K562 (cell line): ENCODE results near the gene SHFL. TPM values are rescaled to one million over a fixed set of nuclear protein-coding genes. Genes with fewer than 3 reads are reported as not detected.
A peak's percentile ranks its signal among the peaks of the same experiment; 100 is the strongest.

Source experiments
- ATAC-seq: fragments of 200-7000 bp; cut with Tn5 transposase; 3 replicates; pipeline ENCODE4 v1.9.1; 2020; ENCODE audit warnings: moderate library complexity
- BruUV-seq: library from RNA; stranded (reverse); fragments of 400-500 nt; replicated peaks from 2 replicates; lab custom pipeline; 2021; lab: Mats Ljungman, UMichigan
- CTCF ChIA-PET: fragments of 300-600 bp; formaldehyde crosslinking; extraction: SDS; loops from one replicate; lab custom pipeline; 2021; ENCODE audit warnings: low intra/inter-chr PET ratio; lab: Yijun Ruan, JAX
- POLR2A ChIA-PET: fragments of 300-600, 350-650 bp; sonication (Branson Sonifier 250); formaldehyde crosslinking; extraction: SDS; loops from one replicate; lab custom pipeline; 2021; ENCODE audit warnings: antibody characterized with exemption, inconsistent platforms; lab: Yijun Ruan, JAX
- DNase-seq, 4 experiments: peaks; one replicate each; pipeline versions ENCODE4 v3.0.0 to v3.0.0-alpha.2; 2011 to 2018; ENCODE audit warnings: low spot score in 3 of 4, mixed read lengths in 3 of 4; ENCODE audit errors: extremely low read depth in 1 of 4
- FAIRE-seq: peaks from 2 replicates; lab custom pipeline; 2011; peaks lifted over from hg19 to GRCh38; lab: Jason Lieb, UNC
- H2AFZ ChIP-seq: 2 replicates; pipeline ENCODE4 v1.6.0; 2011; ENCODE audit warnings: low read depth, low read length, control low read depth, inconsistent platforms
- H3K27ac ChIP-seq: fragments of 200-600 bp; 3 replicates; pipeline ENCODE4 v1.8.0; 2011; ENCODE audit warnings: low read depth, mild to moderate bottlenecking, control low read depth, inconsistent platforms, low read length, moderate library complexity, mixed read lengths; ENCODE audit errors: extremely low read depth
- H3K27me3 ChIP-seq, 2 experiments: fragments of 300-600 bp in 1 of 2; 2 replicates in 1 of 2; 3 replicates in 1 of 2; pipeline versions ENCODE4 v1.6.0 to v1.8.0; 2011; ENCODE audit warnings: inconsistent platforms in 2 of 2, low read length in 2 of 2, mild to moderate bottlenecking in 1 of 2, mixed read lengths in 1 of 2, moderate library complexity in 1 of 2; ENCODE audit not compliant: control insufficient read depth in 2 of 2, insufficient read depth in 2 of 2
- H3K36me3 ChIP-seq: fragments of 300-600 bp; 3 replicates; pipeline ENCODE4 v1.8.0; 2011; ENCODE audit warnings: mild to moderate bottlenecking, low read length, inconsistent platforms; ENCODE audit not compliant: control insufficient read depth, insufficient read depth
- H3K4me1 ChIP-seq, 2 experiments: fragments of 200-600 bp in 1 of 2; replicated peaks in 1 of 2; 2 replicates in 1 of 2; 3 replicates in 1 of 2; pipeline versions ENCODE4 v1.5.1 to v1.8.0; 2011; ENCODE audit warnings: inconsistent platforms in 2 of 2, low read length in 2 of 2, mild to moderate bottlenecking in 1 of 2, mixed read lengths in 1 of 2, moderate library complexity in 1 of 2; ENCODE audit not compliant: control insufficient read depth in 2 of 2, insufficient read depth in 2 of 2
- H3K4me2 ChIP-seq: 2 replicates; pipeline ENCODE4 v1.6.1; 2011; ENCODE audit warnings: low read length, control low read depth, inconsistent platforms, mixed read lengths; ENCODE audit not compliant: insufficient read depth
- H3K4me3 ChIP-seq: fragments of 200-600 bp; sonication (generic), shearing (Covaris generic); 2 replicates; pipeline ENCODE4 v1.5.1; 2016; ENCODE audit warnings: control low read depth, inconsistent platforms
- H3K79me2 ChIP-seq: fragments of 200-600 bp; 3 replicates; pipeline ENCODE4 v1.8.0; 2011; ENCODE audit warnings: low read length, inconsistent platforms; ENCODE audit not compliant: control insufficient read depth, insufficient read depth
- H3K9ac ChIP-seq, 2 experiments: 2 replicates each; pipeline versions ENCODE4 v1.6.0 to v1.6.1; 2011; ENCODE audit warnings: low read depth in 2 of 2, low read length in 2 of 2, control low read depth in 1 of 2, inconsistent platforms in 1 of 2, mild to moderate bottlenecking in 1 of 2, mixed read lengths in 1 of 2; ENCODE audit not compliant: insufficient read depth in 1 of 2
- H3K9me1 ChIP-seq: one replicate; pipeline ENCODE4 v1.6.0; 2011; ENCODE audit warnings: inconsistent platforms, mild to moderate bottlenecking, low read length, moderate library complexity; ENCODE audit not compliant: control insufficient read depth, insufficient read depth
- H3K9me3 ChIP-seq: replicated peaks from 2 replicates; pipeline ENCODE4 v1.5.1; 2011; ENCODE audit warnings: low read depth, low read length, inconsistent platforms; ENCODE audit not compliant: control insufficient read depth, insufficient read depth
- H4K20me1 ChIP-seq: replicated peaks from 2 replicates; pipeline ENCODE4 v1.6.1; 2011; ENCODE audit warnings: low read length, inconsistent platforms, mixed read lengths; ENCODE audit not compliant: control insufficient read depth, insufficient read depth
- DEAF1 ChIP-seq: fragments of 450-650 bp; formaldehyde crosslinking; IDR thresholded peaks from 2 replicates; pipeline ENCODE4 v1.4.0; 2020; ENCODE audit warnings: mild to moderate bottlenecking, moderate library complexity
- MYNN ChIP-seq, 2 experiments: sonication (generic); formaldehyde crosslinking in 1 of 2; IDR thresholded peaks; 2 replicates each; pipeline versions ENCODE4 v1.5.0 to v1.6.1; 2016 to 2020; ENCODE audit warnings: antibody characterized with exemption in 1 of 2, missing genetic modification reagents in 1 of 2
- TSHZ1 ChIP-seq: fragments of 250-450 bp; sonication (Bioruptor Pico); IDR thresholded peaks from 2 replicates; pipeline ENCODE4 v1.4.0; 2020; ENCODE audit warnings: mild to moderate bottlenecking, moderate library complexity
- WGBS: fragments of 100-300 bp; shearing (Covaris generic); methylation state at CpG from one replicate; pipeline ENCODE4 v1.1.6; 2016; ENCODE audit warnings: low coverage, mixed read lengths; ENCODE audit not compliant: insufficient coverage; ENCODE audit errors: missing lambda C conversion rate; 5-methylcytosine and 5-hydroxymethylcytosine counted together
- in situ Hi-C: fragments of 300-500 bp; cut with MboI; formaldehyde crosslinking; loops from 4 replicates; pipeline ENCODE4 v1.15.0; 2018; ENCODE audit warnings: inconsistent platforms, mixed read lengths
- intact Hi-C: fragments of 100-400 bp; cut with micrococcal nuclease; formaldehyde crosslinking; loops from 2 replicates; pipeline ENCODE4 v1.14.2; 2022
- polyA plus RNA-seq, 8 experiments: library from polyadenylated mRNA; depleted of rRNA in 4 of 8; stranded (reverse) in 5 of 8; unstranded in 3 of 8; fragments of >200 nt; fragmentation: Nextera tagmentation in 2 of 8; fragmentation: Illumina TruSeq in 1 of 8; extraction: Ambion mirVana in 2 of 8; extraction: Trizol in 1 of 8; gene quantifications; 2 replicates each; pipeline versions ENCODE4 v1.2.1 to v1.2.3, GENCODE V29; 2011 to 2014; ENCODE audit warnings: inconsistent platforms in 1 of 8, missing spikeins in 1 of 8
- total RNA-seq, 7 experiments: library from RNA; depleted of rRNA in 6 of 7; stranded (reverse); fragments of >200 nt in 6 of 7; fragmentation: Illumina TruSeq in 2 of 7; extraction: Trizol in 2 of 7; gene quantifications; 2 replicates each; pipeline versions ENCODE4 v1.2.1 to v1.2.3, GENCODE V29; 2011 to 2021; ENCODE audit warnings: low replicate concordance in 1 of 7
- TF ChIP-seq, protein P1 (sequence below): fragments of 450-650 bp; formaldehyde crosslinking; IDR thresholded peaks from 2 replicates; pipeline ENCODE4 v1.4.0; 2022; ENCODE audit warnings: mild to moderate bottlenecking, moderate library complexity
- TF ChIP-seq, protein P2 (sequence below), 2 experiments: fragments of 450-650 bp; formaldehyde crosslinking in 1 of 2; IDR thresholded peaks; 2 replicates each; pipeline versions ENCODE4 v1.4.0 to v1.6.1; 2014 to 2020; ENCODE audit warnings: mild to moderate bottlenecking in 2 of 2, borderline replicate concordance in 1 of 2, low read depth in 1 of 2

The SHFL gene
- total and polyA plus RNA-seq, 9 of the 15 experiments (the other 6 are each of a cell fraction or from before 2014, with no cell fraction given): 1.5 to 25.7 (median 13.0) TPM

DNA sequence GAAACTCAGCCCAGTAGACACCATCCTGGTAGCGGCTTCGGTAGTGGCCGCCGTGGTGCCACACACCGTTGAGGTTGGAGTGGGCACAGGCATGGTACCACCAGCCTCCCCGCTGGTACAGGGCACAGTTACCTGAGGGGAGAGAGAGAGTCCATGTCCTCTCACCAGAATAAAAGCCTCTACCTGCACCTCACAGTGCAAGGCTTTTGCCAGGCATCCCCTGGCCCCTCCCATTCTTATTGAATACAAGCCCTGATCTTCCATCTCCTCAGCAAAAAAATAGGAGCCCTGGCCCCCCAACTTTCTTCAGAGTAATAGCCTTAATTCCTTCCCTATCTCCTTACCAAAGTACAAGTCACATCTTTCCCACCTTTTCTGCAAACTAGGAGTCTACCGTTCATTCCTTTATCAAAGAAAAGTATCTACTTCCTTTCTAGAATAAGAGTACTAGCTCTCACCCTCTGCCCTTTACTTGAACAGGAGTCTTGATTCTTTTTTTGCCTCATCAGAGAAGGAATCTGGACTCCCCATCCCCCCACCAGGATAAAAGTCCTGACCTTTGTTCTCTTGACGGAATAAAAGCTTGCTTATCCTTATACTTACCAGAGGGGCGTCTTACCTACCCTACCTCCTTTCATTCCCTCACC is 6.7 kb downstream of the SHFL start:
- H3K27ac ChIP-seq: peak overlapping the region; percentile 29; the same call in 1 of the 3 replicates
- no peaks in the 10 kb centered on the region for H3K79me2 ChIP-seq
- H3K4me3 ChIP-seq: no peak overlapping the region
- H4K20me1 ChIP-seq: peaks cover 3% of the 10 kb centered on the region; the same call in 1 of the 2 replicates
- no peak for FAIRE-seq
- POLR2A ChIA-PET: interaction anchor here (0.7 to 1.8 kb wide), 3 partner anchors 9 to 12 kb away, joined by 3 to 5 read pairs (median 3); no protein-coding TSS in a partner anchor
- BruUV-seq: no TSS peak
- peaks cover 24 to 46% of the 10 kb centered on the region in 2 experiments for H3K4me1 ChIP-seq
- WGBS: 62% methylated on average over 9 of the region's 9 CpGs
- H3K9me3 ChIP-seq: no peaks in the 10 kb centered on the region
- ATAC-seq: no peak
- in situ Hi-C loops (no loop called here), intact Hi-C loops (no loop called here)
- peak overlapping the region in 1 of 2 experiments; percentile 22; a peak in 2 of 4 replicates for H3K9ac ChIP-seq
- no peaks in the 10 kb centered on the region for H3K9me1 ChIP-seq
- CTCF ChIA-PET: no interaction called here
- H2AFZ ChIP-seq: no peak overlapping the region
- DNase-seq: no peak
- no peaks in the 10 kb centered on the region for H3K27me3 ChIP-seq
- peak overlapping the region; percentile 38; the same call in 1 of the 2 replicates for H3K4me2 ChIP-seq
- H3K36me3 ChIP-seq: no peaks in the 10 kb centered on the region; the same call in 2 of the 3 replicates
- TF ChIP-seq TSHZ1 (CRISPR knock-in tag) (no peak), DEAF1 (CRISPR knock-in tag) (no peak), MYNN (IDR thresholded peaks at IDR 0.05) (peak; percentile 97), MYNN (CRISPR knock-in tag; IDR thresholded peaks at IDR 0.05) (peak; percentile 90)
- TF ChIP-seq, protein P1, sequence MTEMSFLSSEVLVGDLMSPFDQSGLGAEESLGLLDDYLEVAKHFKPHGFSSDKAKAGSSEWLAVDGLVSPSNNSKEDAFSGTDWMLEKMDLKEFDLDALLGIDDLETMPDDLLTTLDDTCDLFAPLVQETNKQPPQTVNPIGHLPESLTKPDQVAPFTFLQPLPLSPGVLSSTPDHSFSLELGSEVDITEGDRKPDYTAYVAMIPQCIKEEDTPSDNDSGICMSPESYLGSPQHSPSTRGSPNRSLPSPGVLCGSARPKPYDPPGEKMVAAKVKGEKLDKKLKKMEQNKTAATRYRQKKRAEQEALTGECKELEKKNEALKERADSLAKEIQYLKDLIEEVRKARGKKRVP (CRISPR knock-in tag): no peak
- TF ChIP-seq, protein P2, sequence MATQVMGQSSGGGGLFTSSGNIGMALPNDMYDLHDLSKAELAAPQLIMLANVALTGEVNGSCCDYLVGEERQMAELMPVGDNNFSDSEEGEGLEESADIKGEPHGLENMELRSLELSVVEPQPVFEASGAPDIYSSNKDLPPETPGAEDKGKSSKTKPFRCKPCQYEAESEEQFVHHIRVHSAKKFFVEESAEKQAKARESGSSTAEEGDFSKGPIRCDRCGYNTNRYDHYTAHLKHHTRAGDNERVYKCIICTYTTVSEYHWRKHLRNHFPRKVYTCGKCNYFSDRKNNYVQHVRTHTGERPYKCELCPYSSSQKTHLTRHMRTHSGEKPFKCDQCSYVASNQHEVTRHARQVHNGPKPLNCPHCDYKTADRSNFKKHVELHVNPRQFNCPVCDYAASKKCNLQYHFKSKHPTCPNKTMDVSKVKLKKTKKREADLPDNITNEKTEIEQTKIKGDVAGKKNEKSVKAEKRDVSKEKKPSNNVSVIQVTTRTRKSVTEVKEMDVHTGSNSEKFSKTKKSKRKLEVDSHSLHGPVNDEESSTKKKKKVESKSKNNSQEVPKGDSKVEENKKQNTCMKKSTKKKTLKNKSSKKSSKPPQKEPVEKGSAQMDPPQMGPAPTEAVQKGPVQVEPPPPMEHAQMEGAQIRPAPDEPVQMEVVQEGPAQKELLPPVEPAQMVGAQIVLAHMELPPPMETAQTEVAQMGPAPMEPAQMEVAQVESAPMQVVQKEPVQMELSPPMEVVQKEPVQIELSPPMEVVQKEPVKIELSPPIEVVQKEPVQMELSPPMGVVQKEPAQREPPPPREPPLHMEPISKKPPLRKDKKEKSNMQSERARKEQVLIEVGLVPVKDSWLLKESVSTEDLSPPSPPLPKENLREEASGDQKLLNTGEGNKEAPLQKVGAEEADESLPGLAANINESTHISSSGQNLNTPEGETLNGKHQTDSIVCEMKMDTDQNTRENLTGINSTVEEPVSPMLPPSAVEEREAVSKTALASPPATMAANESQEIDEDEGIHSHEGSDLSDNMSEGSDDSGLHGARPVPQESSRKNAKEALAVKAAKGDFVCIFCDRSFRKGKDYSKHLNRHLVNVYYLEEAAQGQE (IDR thresholded peaks at IDR 0.05; ENCODE audit: borderline replicate concordance): no peak
- TF ChIP-seq, protein P2 (CRISPR knock-in tag; IDR thresholded peaks at IDR 0.05; ENCODE audit: low read depth): no peak
